ENCODE data around the gene IFNL1. TPM values are rescaled to one million over a fixed set of nuclear protein-coding genes. Genes with fewer than 3 reads are reported as not detected.
A peak's percentile ranks its signal among the peaks of the same experiment; 100 is the strongest.

Gene IFNL1
- total RNA-seq, 4 donors from 2014 or later: not detected

DNA sequence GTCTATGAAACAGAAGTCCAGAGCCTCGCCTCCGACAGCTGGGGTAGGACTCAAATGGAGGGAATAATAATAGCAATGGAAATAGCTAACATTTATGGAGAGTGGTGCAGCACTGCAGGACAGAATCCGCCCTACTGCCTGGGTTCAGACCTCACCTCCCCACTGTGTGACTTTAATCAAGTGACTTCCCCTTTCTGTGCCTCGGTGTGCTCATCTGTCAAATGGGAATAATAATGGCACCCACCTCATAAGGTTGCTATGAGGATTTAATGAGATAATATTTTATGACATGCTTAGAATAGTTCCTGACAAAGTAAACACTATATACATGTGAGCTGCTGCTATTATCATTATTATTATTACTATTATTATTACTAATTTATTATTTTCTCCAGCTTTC, 21.3 kb downstream of the IFNL1 start:
- Histone ChIP-seq H3K4me3 (replicated peaks in 1 of 3) (no peak overlapping the region), H3K27me3 (no peaks in the 10 kb centered on the region), H3K36me3 (peaks cover 0 to 5% of the 10 kb centered on the region in 2 donors), H3K9me3 (no peaks in the 10 kb centered on the region), H3K27ac (no peak overlapping the region), H3K4me1 (peaks cover 9% of the 10 kb centered on the region in 2 donors)
- WGBS, 2 donors: 88 to 94% methylated on average over 4 of the region's 4 CpGs
- TF ChIP-seq CTCF (IDR thresholded peaks at IDR 0.05) (no peak), POLR2A (IDR thresholded peaks at IDR 0.05) (no peak)
- no peak for DNase-seq
- intact Hi-C loops (cut with DNase I): no loop called here

- TF ChIP-seq POLR2A (IDR thresholded peaks at IDR 0.05) (no peak), CTCF (IDR thresholded peaks at IDR 0.05) (no peak)
- Histone ChIP-seq H3K4me1 (peaks cover 9% of the 10 kb centered on the region in 2 donors), H3K36me3 (peaks cover 0 to 5% of the 10 kb centered on the region in 2 donors), H3K27me3 (no peaks in the 10 kb centered on the region), H3K9me3 (no peaks in the 10 kb centered on the region), H3K4me3 (replicated peaks in 1 of 3) (no peak overlapping the region), H3K27ac (no peak overlapping the region)
- 90 to 94% methylated on average over 5 of the region's 5 CpGs for WGBS, 2 donors
- intact Hi-C loops (cut with DNase I): no loop called here
- DNase-seq: no peak
Observed at GRCh38 chr19:39318071-39318470, 21.9 kb downstream of the IFNL1 start.

GRCh38 chr19:39318690-39319089, 22.5 kb downstream of the IFNL1 start:
- no peak for DNase-seq
- intact Hi-C loops (cut with DNase I): no loop called here
- H3K36me3 ChIP-seq: peaks cover 0 to 5% of the 10 kb centered on the region in 2 donors
- WGBS, 2 donors: 89 to 93% methylated on average over 3 of the region's 4 CpGs
- H3K27ac ChIP-seq: no peak overlapping the region
- no peak overlapping the region for H3K4me3 ChIP-seq (replicated peaks in 1 of 3)
- H3K4me1 ChIP-seq: peaks cover 9% of the 10 kb centered on the region in 2 donors
- H3K27me3 ChIP-seq: no peaks in the 10 kb centered on the region
- H3K9me3 ChIP-seq: no peaks in the 10 kb centered on the region
- TF ChIP-seq CTCF (IDR thresholded peaks at IDR 0.05) (no peak), POLR2A (IDR thresholded peaks at IDR 0.05) (no peak)

DNA sequence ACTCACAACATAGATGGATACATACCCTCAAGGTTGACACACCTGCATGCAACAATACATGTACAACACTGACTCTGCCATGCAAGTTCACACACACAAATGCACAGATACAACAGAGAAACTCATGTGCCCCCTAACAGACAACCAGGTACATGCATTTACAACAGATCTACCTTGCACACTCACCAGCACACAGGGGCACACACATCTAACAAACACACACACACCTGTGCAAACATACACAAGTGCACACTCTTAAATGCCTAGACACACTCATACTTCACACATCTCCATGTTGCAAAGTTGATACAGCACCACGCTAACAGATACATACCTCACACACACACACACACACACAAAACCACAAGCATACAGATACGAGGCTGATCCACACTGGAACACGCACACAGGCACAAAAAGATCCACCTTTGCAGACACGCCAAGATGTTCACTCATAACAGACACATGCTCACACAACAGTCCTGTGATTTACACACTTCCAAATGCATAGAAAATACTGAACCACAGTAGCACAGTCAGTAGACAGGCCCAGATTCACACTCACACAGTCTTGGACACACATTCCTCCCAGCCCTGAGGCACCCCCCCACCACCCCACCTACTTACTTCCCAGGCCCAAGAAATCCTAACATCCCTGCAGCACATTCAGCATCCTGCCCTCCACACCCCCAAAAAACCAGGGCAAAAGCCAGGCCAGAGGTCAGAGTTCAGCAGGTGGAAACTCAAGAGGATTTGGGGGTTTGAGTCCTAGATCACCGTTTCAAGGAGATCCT, 23.1 kb downstream of the IFNL1 start:
- Histone ChIP-seq H3K27ac (no peak overlapping the region), H3K4me3 (replicated peaks in 1 of 3) (no peak overlapping the region), H3K9me3 (no peaks in the 10 kb centered on the region), H3K27me3 (no peaks in the 10 kb centered on the region), H3K36me3 (peaks cover 0 to 5% of the 10 kb centered on the region in 2 donors), H3K4me1 (peaks cover 9% of the 10 kb centered on the region in 2 donors)
- WGBS, 2 donors: 82 to 88% methylated on average over 5 of the region's 5 CpGs
- TF ChIP-seq CTCF (IDR thresholded peaks at IDR 0.05) (no peak), POLR2A (IDR thresholded peaks at IDR 0.05) (no peak)
- no peak for DNase-seq
- intact Hi-C loops (cut with DNase I): no loop called here

DNA sequence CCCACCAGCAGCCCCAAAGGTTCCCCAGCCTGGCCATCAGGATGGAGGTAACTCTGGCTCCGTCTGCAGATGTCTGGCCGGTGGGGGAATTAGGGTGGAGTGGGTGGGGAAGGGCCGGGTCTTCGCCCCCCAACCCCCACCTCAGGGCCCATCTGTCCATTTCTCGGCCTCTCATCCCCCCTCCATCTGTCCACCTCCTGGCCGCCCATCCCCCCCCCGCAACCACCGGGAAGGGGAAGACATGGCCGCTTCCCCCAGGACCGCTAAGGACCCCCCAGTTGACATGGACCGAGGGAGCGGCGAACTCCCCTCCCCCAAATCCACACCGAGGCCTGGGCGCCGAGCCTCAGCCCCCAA, 23.7 kb downstream of the IFNL1 start:
- 11 to 34% methylated on average over 3 to 5 of the region's 16 CpGs for WGBS, 2 donors
- no peak overlapping the region for H3K27ac ChIP-seq
- DNase-seq: no peak
- H3K4me1 ChIP-seq: peaks cover 9% of the 10 kb centered on the region in 2 donors
- no peaks in the 10 kb centered on the region for H3K9me3 ChIP-seq
- peaks cover 0 to under 1% of the 10 kb centered on the region in 2 donors for H3K36me3 ChIP-seq
- H3K27me3 ChIP-seq: no peaks in the 10 kb centered on the region
- intact Hi-C loops (cut with DNase I): no loop called here
- H3K4me3 ChIP-seq (replicated peaks in 1 of 3): peak overlapping the region in 1 of 3 donors; percentile 40
- TF ChIP-seq CTCF (IDR thresholded peaks at IDR 0.05) (no peak), POLR2A (IDR thresholded peaks at IDR 0.05) (no peak)

All from thyroid gland (tissue), 4 donors.